GM18867 (cell line): Measurements from ENCODE around the gene CALD1.
"Not testable (repeated sequence)": the region's sequence is repeated elsewhere in the genome, so short reads cannot be mapped to it uniquely, and the experiment has no call there.

ENCODE experiments used
- ATAC-seq: cut with Tn5 transposase; IDR thresholded peaks from one replicate; pipeline ENCODE4 v1.9.1; 2021; ENCODE audit warnings: mild to moderate bottlenecking, moderate library complexity; ENCODE audit not compliant: unreplicated experiment

The CALD1 gene

GRCh38 chr7:134942690-134943466 lies 163.4 kb downstream of the CALD1 start:
- ATAC-seq: no peak

- peak; percentile 73 for ATAC-seq
These were observed 164.5 kb downstream of the CALD1 start for GRCh38 chr7:134943785-134944400.

GRCh38 chr7:134945691-134946090 lies 166.3 kb downstream of the CALD1 start:
- ATAC-seq: no peak

- ATAC-seq: no peak
These were observed 166.8 kb downstream of the CALD1 start for GRCh38 chr7:134946260-134946659.

GRCh38 chr7:134947329-134947728 lies 167.9 kb downstream of the CALD1 start:
- no peak for ATAC-seq

GRCh38 chr7:134947831-134948230 lies 168.4 kb downstream of the CALD1 start:
- ATAC-seq: no peak

- ATAC-seq: no peak
These were observed 168.8 kb downstream of the CALD1 start for GRCh38 chr7:134948246-134948645.

GRCh38 chr7:134948736-134949135 lies 169.3 kb downstream of the CALD1 start:
- no peak for ATAC-seq

GRCh38 chr7:134949171-134949570 lies 169.7 kb downstream of the CALD1 start:
- no peak for ATAC-seq

GRCh38 chr7:134954197-134955082 lies 175.0 kb downstream of the CALD1 start:
- ATAC-seq: no peak

GRCh38 chr7:134957005-134957404 lies 177.6 kb downstream of the CALD1 start:
- ATAC-seq: no peak

- ATAC-seq: no peak
These were observed 180.4 kb downstream of the CALD1 start for GRCh38 chr7:134959810-134960209.

- no peak for ATAC-seq
These were observed 182.9 kb downstream of the CALD1 start for GRCh38 chr7:134962270-134962780.

GRCh38 chr7:134963036-134963435 lies 183.6 kb downstream of the CALD1 start:
- no peak for ATAC-seq

- ATAC-seq: no peak
These were observed 187.3 kb downstream of the CALD1 start for GRCh38 chr7:134966691-134967090.

- no peak for ATAC-seq
These were observed 188.7 kb downstream of the CALD1 start for GRCh38 chr7:134968110-134968509.

GRCh38 chr7:134981645-134982044 lies 202.2 kb downstream of the CALD1 start:
- ATAC-seq: not testable (repeated sequence)

- ATAC-seq: peak; percentile 47
These were observed 206.5 kb downstream of the CALD1 start for GRCh38 chr7:134985894-134986362.

GRCh38 chr7:134986363-134987251 lies 207.2 kb downstream of the CALD1 start, which contains the start of gene AGBL3:
Gene AGBL3 (plus strand): TSS chr7:134986508. CDS start chr7:134987934, 1,426 bp downstream.
- ATAC-seq: peak; percentile 93

- ATAC-seq: no peak
These were observed 208.7 kb downstream of the CALD1 start for GRCh38 chr7:134988161-134988560.
